Activated CD4-positive, alpha-beta T cell treated with anti-CD3 and anti-CD28 coated beads for 36 hours (primary cell): ENCODE results near the gene CD300A. TPM values are rescaled to one million over a fixed set of nuclear protein-coding genes. Genes with fewer than 3 reads are reported as not detected.

ENCODE experiments used
- ATAC-seq: fragments of 200-7000 bp; cut with Tn5 transposase; one replicate; pipeline ENCODE4 v1.10.0; 2021; ENCODE audit warnings: mild to moderate bottlenecking, moderate library complexity
- CTCF ChIA-PET: fragments of 350-600 bp; sonication (Branson Sonifier 250); formaldehyde crosslinking; loops from one replicate; lab custom pipeline; 2021; ENCODE audit warnings: antibody characterized with exemption; lab: Charles Lee
- POLR2A ChIA-PET: fragments of 350-600 bp; sonication (Branson Sonifier 250); formaldehyde crosslinking; loops from one replicate; lab custom pipeline; 2021; ENCODE audit warnings: antibody characterized with exemption, inconsistent platforms; lab: Charles Lee
- DNase-seq: peaks from one replicate; pipeline ENCODE4 v3.0.0-alpha.2; 2020
- H3K27ac Mint-ChIP-seq: one replicate; pipeline ENCODE4 v1.8.0; 2021; ENCODE audit warnings: mixed read lengths
- H3K27me3 Mint-ChIP-seq: one replicate; pipeline ENCODE4 v1.8.0; 2021; ENCODE audit warnings: mixed read lengths
- H3K36me3 Mint-ChIP-seq: one replicate; pipeline ENCODE4 v1.8.0; 2021; ENCODE audit warnings: low read depth, mixed read lengths
- H3K4me1 Mint-ChIP-seq: one replicate; pipeline ENCODE4 v1.8.0; 2021; ENCODE audit warnings: mixed read lengths
- H3K4me3 Mint-ChIP-seq: one replicate; pipeline ENCODE4 v1.8.0; 2021; ENCODE audit warnings: mild to moderate bottlenecking, moderate library complexity, mixed read lengths
- H3K9me3 Mint-ChIP-seq: one replicate; pipeline ENCODE4 v1.8.0; 2021; ENCODE audit warnings: low read depth, mixed read lengths
- intact Hi-C, 2 experiments: fragments of 100-400 bp; cut with DNase I in 1 of 2; cut with micrococcal nuclease in 1 of 2; formaldehyde crosslinking; loops; one replicate each; pipeline versions ENCODE4 v1.14.2 to v1.15.1; 2022 to 2024; cut with DNase I, micrococcal nuclease
- total RNA-seq, 2 experiments: library from RNA; stranded (reverse); gene quantifications; one replicate each; pipeline ENCODE4 v1.2.3, GENCODE V29; 2021

Gene CD300A
- total RNA-seq, 2 experiments from 2014 or later, result 4.9 to 5.8 TPM

DNA sequence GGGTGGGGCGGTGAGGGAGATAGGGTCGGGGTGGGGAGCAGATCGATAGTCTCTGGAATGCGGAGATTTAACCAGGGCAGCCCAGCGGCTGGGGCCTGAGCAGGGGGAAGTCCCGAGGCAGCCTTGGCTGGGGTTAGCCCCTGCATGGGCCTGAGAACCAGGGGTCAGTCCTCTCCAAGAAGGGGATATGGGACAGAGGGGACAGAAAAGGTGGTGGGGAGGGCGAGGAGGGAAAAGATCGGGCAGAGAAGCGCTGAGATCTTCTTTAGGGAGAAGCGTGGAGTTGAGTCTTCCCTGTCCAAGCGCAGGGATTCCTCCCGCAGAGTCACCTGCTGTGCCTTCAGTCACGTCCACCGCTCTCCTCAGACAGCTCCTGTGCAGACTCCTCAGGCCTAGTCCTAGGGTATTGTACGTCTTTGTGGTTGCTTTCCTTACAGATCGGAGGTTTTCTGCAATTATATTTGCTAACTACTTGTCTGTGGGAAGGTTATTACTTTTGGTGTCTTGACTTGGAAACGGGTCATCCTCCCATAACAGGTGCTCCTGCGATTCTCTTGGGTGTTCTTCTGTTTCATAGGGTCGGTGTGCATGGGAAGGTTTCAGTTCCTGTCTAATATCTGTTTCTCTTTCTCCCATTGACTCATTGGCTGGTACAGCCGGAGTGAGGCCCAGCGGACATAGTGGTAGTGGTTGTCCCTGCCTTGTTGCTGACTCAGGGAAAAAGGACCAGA, 952 bp downstream of the CD300A start:
- no peak for ATAC-seq

DNA sequence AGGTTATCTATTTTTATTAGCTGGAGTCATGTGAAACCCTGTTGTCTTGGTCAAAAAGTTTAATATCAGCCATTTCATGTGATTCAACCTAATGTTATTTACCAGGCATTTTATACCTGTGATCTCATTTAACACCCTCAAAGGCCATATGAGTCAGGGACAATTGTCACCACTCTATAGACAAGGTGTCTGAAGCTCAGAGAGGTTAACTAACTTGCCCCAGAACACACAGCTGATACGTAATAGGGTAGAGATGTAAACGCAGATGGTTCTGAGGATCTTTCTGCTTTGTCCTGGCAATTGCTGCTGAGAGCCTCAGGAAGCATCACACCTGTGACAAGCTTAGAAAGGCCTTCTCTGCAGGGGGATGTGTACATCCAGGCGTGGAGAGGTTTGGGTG, 4.9 kb downstream of the CD300A start:
- Mint-ChIP-seq H3K36me3 (peaks cover 9% of the 10 kb centered on the region), H3K27ac (no peak overlapping the region), H3K4me1 (peaks cover 33% of the 10 kb centered on the region), H3K4me3 (no peak overlapping the region), H3K9me3 (peaks cover 9% of the 10 kb centered on the region), H3K27me3 (no peaks in the 10 kb centered on the region)
- CTCF ChIA-PET, result interaction anchor here (0.6 to 1.5 kb wide), 4 partner anchors 14 to 104 kb away, joined by 3 to 18 read pairs (median 4); partner anchors contain the start of gene GPR142
- intact Hi-C loops, result no loop called here
- POLR2A ChIA-PET, result no interaction called here
- ATAC-seq (peak; percentile 54), DNase-seq (no peak)

More for the DNA sequence above, 952 bp downstream of the CD300A start:
- peaks cover 25% of the 10 kb centered on the region for H3K4me1 Mint-ChIP-seq
- H3K27ac Mint-ChIP-seq, result peak overlapping the region; percentile 27
- H3K36me3 Mint-ChIP-seq, result no peaks in the 10 kb centered on the region
- ChIA-PET CTCF (no interaction called here), POLR2A (no interaction called here)
- no peaks in the 10 kb centered on the region for H3K27me3 Mint-ChIP-seq
- H3K4me3 Mint-ChIP-seq, result no peak overlapping the region
- intact Hi-C loops, result no loop called here
- peak; percentile 25 for DNase-seq
- no peaks in the 10 kb centered on the region for H3K9me3 Mint-ChIP-seq

DNA sequence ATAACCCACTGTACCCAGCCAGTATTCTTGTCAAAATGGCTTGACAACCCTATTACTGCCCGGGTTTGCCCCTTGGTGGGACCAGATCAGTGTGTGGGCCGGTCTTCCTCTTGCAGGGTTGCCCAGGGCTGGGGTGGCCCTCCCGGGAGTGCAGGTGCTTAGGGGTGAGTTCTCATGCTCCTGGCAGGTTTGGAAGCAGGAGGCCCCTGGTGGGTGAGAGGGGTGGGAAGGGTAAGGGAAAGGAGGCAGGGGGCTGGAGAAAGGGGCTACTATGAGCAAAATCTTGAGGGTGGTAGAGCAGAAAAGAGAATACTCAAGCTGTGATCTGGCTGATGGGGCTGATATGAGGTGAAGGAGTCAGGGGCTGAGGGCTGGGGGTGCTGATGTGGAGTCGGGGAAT, 6.5 kb downstream of the CD300A start:
- ChIA-PET POLR2A (no interaction called here), CTCF (interaction anchor here (1.2 kb wide), 1 partner anchor 104 kb away, joined by 3 read pairs; no protein-coding TSS in a partner anchor)
- DNase-seq (no peak), ATAC-seq (no peak)
- Mint-ChIP-seq H3K27me3 (no peaks in the 10 kb centered on the region), H3K4me1 (peaks cover 35% of the 10 kb centered on the region), H3K36me3 (peaks cover 9% of the 10 kb centered on the region), H3K27ac (no peak overlapping the region), H3K4me3 (no peak overlapping the region), H3K9me3 (peaks cover 14% of the 10 kb centered on the region)
- intact Hi-C loops, result no loop called here

DNA sequence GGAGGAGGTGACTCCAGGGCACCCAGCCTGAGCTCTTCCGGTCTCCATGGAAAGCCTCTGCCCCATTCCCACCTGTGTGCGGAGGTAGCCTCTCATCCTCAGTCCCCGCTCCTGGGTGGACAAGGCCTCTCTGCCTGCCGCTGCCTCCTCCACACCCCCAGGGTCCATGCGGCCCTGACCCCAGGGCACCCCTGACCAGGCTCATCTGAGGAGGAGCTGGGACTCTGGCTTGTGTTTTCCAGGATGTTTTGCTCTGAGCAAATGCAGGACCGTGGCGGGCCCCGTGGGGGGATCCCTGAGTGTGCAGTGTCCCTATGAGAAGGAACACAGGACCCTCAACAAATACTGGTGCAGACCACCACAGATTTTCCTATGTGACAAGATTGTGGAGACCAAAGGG, 6.9 kb downstream of the CD300A start:
- Mint-ChIP-seq H3K27me3 (no peaks in the 10 kb centered on the region), H3K4me3 (no peak overlapping the region), H3K27ac (no peak overlapping the region), H3K36me3 (peaks cover 9% of the 10 kb centered on the region), H3K4me1 (peaks cover 39% of the 10 kb centered on the region), H3K9me3 (peaks cover 14% of the 10 kb centered on the region)
- POLR2A ChIA-PET, result no interaction called here
- intact Hi-C loops, result no loop called here
- CTCF ChIA-PET, result interaction anchor here (0.7 to 1.2 kb wide), 3 partner anchors 16 to 172 kb away, joined by 3 read pairs; no protein-coding TSS in a partner anchor
- DNase-seq, result no peak
- ATAC-seq, result no peak

DNA sequence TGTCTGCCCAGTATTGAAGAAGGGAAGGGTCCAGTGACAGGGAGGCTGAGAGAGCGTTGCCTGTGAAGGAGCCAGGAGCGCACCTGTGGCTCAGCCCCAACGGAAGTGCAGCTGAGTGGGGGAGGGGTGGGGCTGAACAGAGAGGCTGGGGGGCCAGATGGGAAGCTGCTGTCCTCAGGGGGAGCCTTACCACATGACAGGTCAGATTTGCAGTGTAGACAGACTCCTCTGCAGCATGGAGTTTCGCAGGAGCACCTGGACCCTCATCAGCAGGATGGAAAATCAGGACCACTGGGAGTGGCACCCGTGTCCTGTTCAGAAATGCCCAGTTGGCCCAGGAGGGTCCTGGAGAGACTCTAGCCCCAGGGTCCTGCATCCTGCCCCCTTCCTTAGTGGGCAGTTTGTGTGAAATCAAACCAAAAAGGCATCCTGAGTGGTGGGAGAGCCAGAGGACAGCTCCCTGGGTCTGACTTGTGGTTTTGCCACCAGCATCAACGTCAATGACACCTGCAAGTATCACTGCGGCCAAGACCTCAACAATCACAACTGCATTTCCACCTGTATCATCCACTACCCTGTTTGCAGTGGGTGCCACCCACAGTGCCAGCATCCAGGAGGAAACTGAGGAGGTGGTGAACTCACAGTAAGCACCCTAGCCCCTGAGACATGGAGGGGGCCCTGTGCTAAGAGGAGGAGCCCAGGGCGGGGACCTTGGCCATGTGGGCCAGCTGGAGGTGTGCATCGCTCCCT, 7.8 kb downstream of the CD300A start:
- H3K9me3 Mint-ChIP-seq, result peaks cover 14% of the 10 kb centered on the region
- ChIA-PET POLR2A (no interaction called here), CTCF (interaction anchor here (0.7 to 1.1 kb wide), 4 partner anchors 10 to 173 kb away, joined by 3 read pairs; no protein-coding TSS in a partner anchor)
- peak; percentile 43 for DNase-seq
- H3K4me3 Mint-ChIP-seq, result no peak overlapping the region
- ATAC-seq, result no peak
- no peaks in the 10 kb centered on the region for H3K27me3 Mint-ChIP-seq
- intact Hi-C loops, result no loop called here
- peak overlapping the region; percentile 76 for H3K27ac Mint-ChIP-seq
- H3K36me3 Mint-ChIP-seq, result peaks cover 9% of the 10 kb centered on the region
- H3K4me1 Mint-ChIP-seq, result peaks cover 48% of the 10 kb centered on the region

DNA sequence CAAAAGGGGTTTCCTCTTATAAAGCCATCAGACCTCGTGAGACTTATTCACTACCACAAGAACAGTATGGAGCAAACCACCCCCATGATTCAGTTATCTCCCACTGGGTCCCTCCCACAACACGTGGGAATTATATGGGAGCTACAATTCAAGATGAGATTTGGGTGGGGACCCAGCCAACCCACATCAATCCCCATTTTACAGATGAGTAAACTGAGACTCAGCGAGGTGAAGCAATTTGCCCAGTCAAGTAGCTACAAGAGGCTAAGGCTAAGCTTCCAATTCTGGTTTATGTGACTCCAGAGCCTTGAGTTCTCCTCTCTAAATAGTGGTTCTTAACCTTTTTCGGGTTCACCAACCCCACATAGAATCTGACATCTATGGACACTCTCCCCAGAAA, 8.8 kb downstream of the CD300A start:
- ChIA-PET POLR2A (no interaction called here), CTCF (interaction anchor here (0.6 to 0.7 kb wide), 3 partner anchors 38 to 240 kb away, joined by 3 read pairs; no protein-coding TSS in a partner anchor)
- Mint-ChIP-seq H3K27ac (no peak overlapping the region), H3K4me3 (no peak overlapping the region), H3K36me3 (peaks cover 9% of the 10 kb centered on the region), H3K27me3 (no peaks in the 10 kb centered on the region), H3K4me1 (peaks cover 57% of the 10 kb centered on the region), H3K9me3 (peaks cover 14% of the 10 kb centered on the region)
- DNase-seq, result no peak
- intact Hi-C loops, result no loop called here
- ATAC-seq, result no peak

DNA sequence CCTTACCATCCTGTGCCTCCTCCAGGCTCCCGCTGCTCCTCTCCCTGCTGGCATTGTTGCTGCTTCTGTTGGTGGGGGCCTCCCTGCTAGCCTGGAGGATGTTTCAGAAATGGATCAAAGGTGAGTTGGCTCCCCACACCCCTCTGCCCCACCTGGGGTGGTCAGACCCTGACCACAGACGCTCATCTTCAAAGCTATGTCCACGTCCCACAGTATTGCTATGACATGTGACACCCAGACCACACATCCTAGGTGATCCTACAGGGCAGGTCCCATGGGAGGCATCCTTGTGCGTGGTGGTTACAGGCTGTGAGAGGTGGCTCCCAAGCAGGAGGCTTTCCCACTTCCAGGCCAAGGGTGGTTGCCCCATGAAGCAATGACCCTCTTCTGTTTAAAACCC, 11.0 kb downstream of the CD300A start:
- H3K27ac Mint-ChIP-seq, result no peak overlapping the region
- intact Hi-C loops, result no loop called here
- no peak overlapping the region for H3K4me3 Mint-ChIP-seq
- peaks cover 50% of the 10 kb centered on the region for H3K4me1 Mint-ChIP-seq
- peaks cover 9% of the 10 kb centered on the region for H3K36me3 Mint-ChIP-seq
- ChIA-PET CTCF (no interaction called here), POLR2A (interaction anchor here (0.6 kb wide), 1 partner anchor 33 kb away, joined by 3 read pairs; no protein-coding TSS in a partner anchor)
- peaks cover 14% of the 10 kb centered on the region for H3K9me3 Mint-ChIP-seq
- ATAC-seq (no peak), DNase-seq (no peak)
- H3K27me3 Mint-ChIP-seq, result no peaks in the 10 kb centered on the region

DNA sequence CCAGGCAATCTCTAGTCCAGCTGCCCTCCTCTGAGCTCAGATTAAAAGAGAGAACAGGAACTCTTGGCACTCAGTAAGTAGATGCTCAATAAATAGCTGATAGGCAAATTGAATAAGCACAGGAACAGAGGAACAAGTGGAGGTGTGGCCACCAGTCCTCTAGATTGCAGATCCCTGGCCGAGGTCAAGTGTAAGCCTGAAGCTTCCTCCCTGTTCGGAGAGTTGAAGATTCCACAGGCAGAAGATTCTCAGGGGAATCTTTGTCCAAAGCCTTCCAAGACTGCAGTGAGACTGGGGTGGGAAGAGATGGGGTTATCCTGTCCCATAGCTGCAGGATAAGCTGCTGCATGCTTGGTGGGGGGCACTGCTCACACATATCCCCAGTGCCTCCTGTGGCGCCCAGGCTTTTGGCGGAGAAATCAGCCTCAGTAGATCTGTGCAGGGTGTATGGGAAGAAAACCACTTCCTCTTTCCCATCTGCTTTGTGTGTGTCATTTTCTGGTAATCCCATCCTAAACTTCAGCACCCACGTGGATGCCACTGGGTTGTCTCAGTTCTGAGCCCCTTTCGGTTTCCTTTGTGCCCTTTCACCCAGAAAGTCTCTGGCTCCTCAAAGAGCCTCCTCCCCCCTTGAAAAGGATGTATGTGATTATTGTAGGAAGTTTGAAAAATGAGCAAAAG, 12.1 kb downstream of the CD300A start:
- POLR2A ChIA-PET, result no interaction called here
- intact Hi-C loops, result loop anchor here in 1 of 2 experiments (2.0 kb wide), 1 partner anchor 14 kb away; no protein-coding TSS in a partner anchor
- H3K4me3 Mint-ChIP-seq, result peak overlapping the region; percentile 22
- peaks cover 43% of the 10 kb centered on the region for H3K4me1 Mint-ChIP-seq
- peak overlapping the region; percentile 65 for H3K27ac Mint-ChIP-seq
- H3K36me3 Mint-ChIP-seq, result peaks cover 9% of the 10 kb centered on the region
- H3K9me3 Mint-ChIP-seq, result peaks cover 14% of the 10 kb centered on the region
- no peaks in the 10 kb centered on the region for H3K27me3 Mint-ChIP-seq
- CTCF ChIA-PET, result interaction anchor here (0.5 to 2.1 kb wide), 3 partner anchors 21 to 192 kb away, joined by 3 to 8 read pairs (median 4); no protein-coding TSS in a partner anchor
- ATAC-seq, result peak; percentile 90
- peak; percentile 64 for DNase-seq

DNA sequence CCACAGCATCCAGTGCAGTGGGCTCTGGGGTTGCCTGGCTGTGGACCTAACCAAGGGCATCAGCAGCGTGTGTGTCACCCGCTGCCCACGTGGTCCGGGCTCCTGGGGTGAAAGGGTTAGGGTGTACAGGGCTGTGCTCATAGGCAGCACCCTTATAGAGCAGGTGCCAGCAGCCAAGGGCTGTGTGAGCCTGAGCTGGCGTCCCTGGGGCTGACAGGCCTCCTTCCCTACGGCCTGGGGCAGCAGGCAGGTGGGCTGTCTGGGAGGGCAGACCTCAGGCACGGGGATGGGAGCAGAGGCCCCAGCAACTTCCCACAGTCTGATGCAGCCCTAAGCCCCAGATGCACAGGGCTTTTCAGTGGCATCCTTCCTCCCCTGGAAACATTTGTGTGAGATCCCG, 13.9 kb downstream of the CD300A start:
- DNase-seq (no peak), ATAC-seq (no peak)
- H3K4me1 Mint-ChIP-seq, result peaks cover 28% of the 10 kb centered on the region
- H3K4me3 Mint-ChIP-seq, result no peak overlapping the region
- H3K36me3 Mint-ChIP-seq, result peaks cover 5% of the 10 kb centered on the region
- CTCF ChIA-PET, result interaction anchor here (0.7 to 1.3 kb wide), 2 partner anchors 11 to 86 kb away, joined by 3 to 6 read pairs; no protein-coding TSS in a partner anchor
- H3K9me3 Mint-ChIP-seq, result peaks cover 11% of the 10 kb centered on the region
- H3K27ac Mint-ChIP-seq, result no peak overlapping the region
- POLR2A ChIA-PET, result no interaction called here
- intact Hi-C loops, result no loop called here
- no peaks in the 10 kb centered on the region for H3K27me3 Mint-ChIP-seq

DNA sequence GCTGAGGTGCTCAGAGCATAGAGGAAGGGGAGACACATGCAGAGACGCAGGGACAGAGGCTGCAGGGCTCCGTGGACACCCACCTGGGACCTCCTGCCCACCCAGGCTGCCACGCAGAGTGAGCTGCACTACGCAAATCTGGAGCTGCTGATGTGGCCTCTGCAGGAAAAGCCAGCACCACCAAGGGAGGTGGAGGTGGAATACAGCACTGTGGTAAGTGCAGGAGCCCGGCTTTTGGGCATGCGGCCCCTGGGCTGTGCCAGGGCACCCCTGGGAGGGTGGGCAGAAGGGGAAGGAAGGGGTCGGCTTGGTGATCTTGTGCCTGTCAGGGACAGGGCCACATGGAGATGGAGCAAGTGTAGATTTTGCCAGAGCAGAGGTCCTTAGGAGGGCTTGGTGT, 15.2 kb downstream of the CD300A start:
- ATAC-seq (no peak), DNase-seq (no peak)
- Mint-ChIP-seq H3K4me1 (peaks cover 28% of the 10 kb centered on the region), H3K27ac (no peak overlapping the region), H3K9me3 (peaks cover 2% of the 10 kb centered on the region), H3K27me3 (no peaks in the 10 kb centered on the region), H3K4me3 (no peak overlapping the region), H3K36me3 (no peaks in the 10 kb centered on the region)
- ChIA-PET CTCF (interaction anchor here (0.7 kb wide), 1 partner anchor 19 kb away, joined by 3 read pairs; no protein-coding TSS in a partner anchor), POLR2A (no interaction called here)
- intact Hi-C loops, result no loop called here

DNA sequence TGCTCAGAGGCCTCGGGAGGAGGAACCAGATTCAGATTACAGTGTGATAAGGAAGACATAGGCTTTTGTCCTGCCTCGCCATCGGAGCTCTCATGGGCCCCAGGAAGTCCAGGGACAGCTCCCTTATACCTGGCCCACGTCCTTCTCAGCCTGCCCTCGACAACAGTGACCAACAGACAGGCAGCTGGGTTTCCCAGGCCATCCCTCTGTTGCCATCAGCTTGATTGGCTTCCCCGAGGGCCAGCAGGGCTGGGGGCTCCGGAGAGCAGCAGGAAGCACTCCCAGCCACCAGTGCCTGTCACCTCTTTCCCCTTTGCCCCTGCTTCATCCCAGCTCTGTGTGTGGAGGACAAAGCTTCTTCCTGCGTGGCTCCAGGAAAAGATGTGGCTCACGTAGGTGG, 17.6 kb downstream of the CD300A start:
- DNase-seq (no peak), ATAC-seq (no peak)
- H3K27me3 Mint-ChIP-seq, result no peaks in the 10 kb centered on the region
- H3K27ac Mint-ChIP-seq, result no peak overlapping the region
- H3K9me3 Mint-ChIP-seq, result no peaks in the 10 kb centered on the region
- POLR2A ChIA-PET, result no interaction called here
- no peak overlapping the region for H3K4me3 Mint-ChIP-seq
- H3K4me1 Mint-ChIP-seq, result peaks cover 11% of the 10 kb centered on the region
- no peaks in the 10 kb centered on the region for H3K36me3 Mint-ChIP-seq
- intact Hi-C loops, result no loop called here
- CTCF ChIA-PET, result interaction anchor here (1.5 kb wide), 1 partner anchor 8 kb away, joined by 5 read pairs; no protein-coding TSS in a partner anchor
